HG02981 (cell line): ENCODE data around the gene GAS2L2.

Experiments
- ATAC-seq: cut with Tn5 transposase; IDR thresholded peaks from one replicate; pipeline ENCODE4 v1.9.1; 2021; ENCODE audit warnings: mild to moderate bottlenecking, moderate library complexity; ENCODE audit not compliant: unreplicated experiment

The GAS2L2 gene

GRCh38 chr17:35730400-35731005 is 22.5 kb downstream of the GAS2L2 start:
- ATAC-seq = no peak

GRCh38 chr17:35729405-35729833 is 23.6 kb downstream of the GAS2L2 start:
- ATAC-seq = no peak

- ATAC-seq = no peak
Observed at GRCh38 chr17:35728551-35728950, 24.5 kb downstream of the GAS2L2 start.

- ATAC-seq = no peak
Observed at GRCh38 chr17:35727635-35728034, 25.4 kb downstream of the GAS2L2 start.

GRCh38 chr17:35726953-35727460 is 26.0 kb downstream of the GAS2L2 start:
- ATAC-seq = no peak

- ATAC-seq = no peak
Observed at GRCh38 chr17:35726127-35726952, 26.7 kb downstream of the GAS2L2 start.

- ATAC-seq = no peak
Observed at GRCh38 chr17:35725802-35726126, 27.3 kb downstream of the GAS2L2 start.

GRCh38 chr17:35725058-35725457 is 28.0 kb downstream of the GAS2L2 start:
- ATAC-seq = no peak

GRCh38 chr17:35723735-35724134 is 29.3 kb downstream of the GAS2L2 start:
- no peak for ATAC-seq

- no peak for ATAC-seq
Observed at GRCh38 chr17:35717475-35717874, 35.6 kb downstream of the GAS2L2 start.

- no peak for ATAC-seq
Observed at GRCh38 chr17:35716897-35717465, 36.1 kb downstream of the GAS2L2 start.

GRCh38 chr17:35716173-35716572 is 36.9 kb downstream of the GAS2L2 start:
- ATAC-seq = no peak

- ATAC-seq = no peak
Observed at GRCh38 chr17:35715416-35715815, 37.6 kb downstream of the GAS2L2 start.

GRCh38 chr17:35714988-35715387 is 38.1 kb downstream of the GAS2L2 start:
- no peak for ATAC-seq

GRCh38 chr17:35713069-35713728 is 39.8 kb downstream of the GAS2L2 start:
- no peak for ATAC-seq

GRCh38 chr17:35710950-35711349 is 42.1 kb downstream of the GAS2L2 start:
- no peak for ATAC-seq

GRCh38 chr17:35709874-35710273 is 43.2 kb downstream of the GAS2L2 start:
- ATAC-seq = no peak

GRCh38 chr17:35708951-35709350 is 44.1 kb downstream of the GAS2L2 start:
- no peak for ATAC-seq

- no peak for ATAC-seq
Observed at GRCh38 chr17:35708149-35708548, 44.9 kb downstream of the GAS2L2 start.

GRCh38 chr17:35705705-35706104 is 47.3 kb downstream of the GAS2L2 start:
- no peak for ATAC-seq

GRCh38 chr17:35705230-35705629 is 47.8 kb downstream of the GAS2L2 start:
- ATAC-seq = no peak
